Transverse colon (tissue), 4 donors: ENCODE measurements around the gene RGS7. TPM values are rescaled to one million over a fixed set of nuclear protein-coding genes. Genes with fewer than 3 reads are reported as not detected.

Source experiments
- DNase-seq: peaks from one replicate; pipeline ENCODE4 v3.0.0-alpha.2; 2019
- H3K27ac ChIP-seq, 4 donors: fragments of 200-600 bp; sonication (generic); 2 replicates each; pipeline ENCODE4 v1.5.1; 2016 to 2018; ENCODE audit warnings: inconsistent platforms in 4 of 4
- H3K27me3 ChIP-seq: fragments of 200-600 bp; sonication (generic); 2 replicates; pipeline ENCODE4 v1.5.1; 2017; ENCODE audit warnings: inconsistent platforms
- H3K36me3 ChIP-seq, 4 donors: fragments of 200-600 bp; sonication (generic); 2 replicates each; pipeline ENCODE4 v1.5.1; 2017 to 2019; ENCODE audit warnings: inconsistent platforms in 4 of 4
- H3K4me1 ChIP-seq, 4 donors: fragments of 200-600 bp; sonication (generic); 2 replicates each; pipeline ENCODE4 v1.5.1; 2017 to 2020; ENCODE audit warnings: inconsistent platforms in 4 of 4
- H3K4me3 ChIP-seq, 4 donors: fragments of 200-600 bp; sonication (generic); 1 replicate in 1 of 4; 2 replicates in 3 of 4; pipeline versions ENCODE4 v1.5.1 to v1.6.1; 2017 to 2019; ENCODE audit warnings: inconsistent platforms in 4 of 4
- H3K9me3 ChIP-seq, 2 donors: fragments of 200-600 bp; sonication (generic); 2 replicates each; pipeline ENCODE4 v1.5.1; 2017 to 2019; ENCODE audit warnings: inconsistent platforms in 2 of 2
- CTCF ChIP-seq, 5 experiments: fragments of 200-600 bp in 3 of 5; fragments of 450-650 bp in 2 of 5; sonication (generic) in 3 of 5; IDR thresholded peaks; 1 replicate in 2 of 5; 2 replicates in 3 of 5; pipeline ENCODE4 v1.5.1; 2016 to 2017; ENCODE audit warnings: antibody characterized with exemption in 5 of 5, inconsistent platforms in 3 of 5, mild to moderate bottlenecking in 2 of 5, moderate library complexity in 1 of 5
- EP300 ChIP-seq: sonication (generic); formaldehyde crosslinking; IDR thresholded peaks from one replicate; pipeline ENCODE4 v1.6.1; 2017; ENCODE audit warnings: antibody characterized with exemption, low read depth
- POLR2A ChIP-seq: fragments of 450-650 bp; IDR thresholded peaks from one replicate; pipeline ENCODE4 v1.6.1; 2016; ENCODE audit warnings: antibody characterized with exemption, mild to moderate bottlenecking, moderate library complexity
- POLR2AphosphoS5 ChIP-seq, 3 donors: sonication (generic); formaldehyde crosslinking; IDR thresholded peaks; one replicate each; pipeline ENCODE4 v1.6.1; 2016; ENCODE audit warnings: antibody characterized with exemption in 3 of 3
- WGBS, 2 donors: methylation state at CpG; one replicate each; pipeline ENCODE4 v1.1.5; 2018; ENCODE audit warnings: low coverage in 1 of 2; 5-methylcytosine and 5-hydroxymethylcytosine counted together
- in situ Hi-C, 4 donors: fragments of 200-750 bp; cut with MboI; loops; one replicate each; pipeline versions ENCODE4 v1.15.0 to v1.15.1; 2017; ENCODE audit warnings: low sequenced_read_pairs in 3 of 4, low pct_ligation_motif_present in 1 of 4, low pct_unique_long_range_greater_than_20kb in 1 of 4
- intact Hi-C: fragments of 100-400 bp; cut with DNase I; formaldehyde crosslinking; loops from one replicate; pipeline ENCODE4 v1.15.1; 2023; ENCODE audit warnings: low total_unique reads
- total RNA-seq, 4 donors: library from RNA; depleted of rRNA; stranded (reverse); fragments of >200 nt; gene quantifications; one replicate each; pipeline ENCODE4 v1.1.0, GENCODE V29; 2016

RGS7 gene
- total RNA-seq, 4 donors from 2014 or later: 1.5 to 2.0 TPM; not detected in 2

- Histone ChIP-seq H3K27me3 (no peaks in the 10 kb centered on the region), H3K4me1 (no peaks in the 10 kb centered on the region), H3K36me3 (no peaks in the 10 kb centered on the region), H3K27ac (no peak overlapping the region), H3K9me3 (no peaks in the 10 kb centered on the region), H3K4me3 (no peak overlapping the region)
- in situ Hi-C loops (loop anchor here in 2 of 4 donors (25.0 kb wide), 1 partner anchor 531 kb away; no protein-coding TSS in a partner anchor), intact Hi-C loops (no loop called here)
- DNase-seq: no peak
- no peak for TF ChIP-seq POLR2A
- 73 to 77% methylated on average over 2 of the region's 2 CpGs for WGBS, 2 donors
These were observed 400.6 kb downstream of the RGS7 start for GRCh38 chr1:240956424-240956823.

- Histone ChIP-seq H3K36me3 (no peaks in the 10 kb centered on the region), H3K4me1 (no peaks in the 10 kb centered on the region), H3K9me3 (no peaks in the 10 kb centered on the region), H3K4me3 (no peak overlapping the region), H3K27me3 (no peaks in the 10 kb centered on the region), H3K27ac (no peak overlapping the region)
- TF ChIP-seq POLR2AphosphoS5 (IDR thresholded peaks at IDR 0.05) (no peak), POLR2A (no peak), CTCF (IDR thresholded peaks at IDR 0.05) (no peak), EP300 (no peak)
- 49 to 60% methylated on average over 2 of the region's 2 CpGs for WGBS, 2 donors
- DNase-seq: no peak
- intact Hi-C loops: no loop called here
- in situ Hi-C loops: loop anchor here in 2 of 4 donors (25.0 kb wide), 1 partner anchor 531 kb away; no protein-coding TSS in a partner anchor
These were observed 401.0 kb downstream of the RGS7 start for GRCh38 chr1:240956020-240956419.

GRCh38 chr1:240947438-240948224 is 409.4 kb downstream of the RGS7 start:
- no peak for TF ChIP-seq POLR2AphosphoS5 (IDR thresholded peaks at IDR 0.05)
- no peak for TF ChIP-seq EP300
- TF ChIP-seq CTCF (IDR thresholded peaks at IDR 0.05): no peak
- no peak for TF ChIP-seq POLR2A
- no peaks in the 10 kb centered on the region for H3K27me3 ChIP-seq
- no peaks in the 10 kb centered on the region for H3K9me3 ChIP-seq
- intact Hi-C loops: no loop called here
- no peaks in the 10 kb centered on the region for H3K4me1 ChIP-seq
- no peaks in the 10 kb centered on the region for H3K36me3 ChIP-seq
- DNase-seq: no peak
- no peak overlapping the region for H3K27ac ChIP-seq
- 85 to 91% methylated on average over 8 to 9 of the region's 9 CpGs for WGBS, 2 donors
- H3K4me3 ChIP-seq: no peak overlapping the region
- in situ Hi-C loops: loop anchor here in 3 of 4 donors (5.0 to 25.0 kb wide), 2 partner anchors 210 to 215 kb away; no protein-coding TSS in a partner anchor

- in situ Hi-C loops: loop anchor here in 3 of 4 donors (5.0 to 25.0 kb wide), 2 partner anchors 210 to 215 kb away; no protein-coding TSS in a partner anchor
- Histone ChIP-seq H3K36me3 (no peaks in the 10 kb centered on the region), H3K4me1 (no peaks in the 10 kb centered on the region), H3K27me3 (no peaks in the 10 kb centered on the region), H3K9me3 (no peaks in the 10 kb centered on the region), H3K27ac (no peak overlapping the region), H3K4me3 (no peak overlapping the region)
- TF ChIP-seq CTCF (IDR thresholded peaks at IDR 0.05): peak; percentile 45 to 64 (median 60)
- TF ChIP-seq POLR2AphosphoS5 (IDR thresholded peaks at IDR 0.05): no peak
- no peak for TF ChIP-seq EP300
- WGBS, 2 donors: 36 to 53% methylated on average over 2 of the region's 2 CpGs
- intact Hi-C loops: no loop called here
- peak; percentile 40 for DNase-seq
These were observed 410.1 kb downstream of the RGS7 start for GRCh38 chr1:240946926-240947325.
